Glutamatergic neuron (in vitro differentiated cells): Measurements from ENCODE around the gene CDKL2. TPM values are rescaled to one million over a fixed set of nuclear protein-coding genes. Genes with fewer than 3 reads are reported as not detected.

Experiments used
- DNase-seq: peaks from one replicate; pipeline ENCODE4 v3.0.0; 2022
- H3K27ac Mint-ChIP-seq: one replicate; pipeline ENCODE4 v1.8.0; 2020; ENCODE audit warnings: mild to moderate bottlenecking, mixed read lengths, inconsistent platforms; ENCODE audit not compliant: unreplicated experiment
- H3K27me3 Mint-ChIP-seq: one replicate; pipeline ENCODE4 v1.8.0; 2020; ENCODE audit warnings: mild to moderate bottlenecking, moderate library complexity, mixed read lengths, inconsistent platforms; ENCODE audit not compliant: unreplicated experiment
- H3K36me3 Mint-ChIP-seq: one replicate; pipeline ENCODE4 v1.8.0; 2020; ENCODE audit warnings: mild to moderate bottlenecking, mixed read lengths, inconsistent platforms; ENCODE audit not compliant: unreplicated experiment
- H3K4me1 Mint-ChIP-seq: one replicate; pipeline ENCODE4 v1.8.0; 2020; ENCODE audit warnings: mild to moderate bottlenecking, low read depth, mixed read lengths, inconsistent platforms; ENCODE audit not compliant: unreplicated experiment
- H3K4me3 Mint-ChIP-seq: one replicate; pipeline ENCODE4 v1.8.0; 2020; ENCODE audit warnings: mild to moderate bottlenecking, mixed read lengths, inconsistent platforms; ENCODE audit not compliant: unreplicated experiment
- H3K9me3 Mint-ChIP-seq: one replicate; pipeline ENCODE4 v1.8.0; 2020; ENCODE audit warnings: mild to moderate bottlenecking, moderate library complexity, mixed read lengths, inconsistent platforms; ENCODE audit not compliant: unreplicated experiment
- total RNA-seq: library from RNA; stranded (reverse); fragmentation: NEBNext Ultra II Directional; extraction: Animal tissue kit (Norgen Biotek cat#: 25700); gene quantifications from one replicate; pipeline ENCODE4 v1.2.1, GENCODE V29; 2021; ENCODE audit not compliant: unreplicated experiment
- TF ChIP-seq, protein P1 (sequence below): fragments of 200-600 bp; sonication (generic); IDR thresholded peaks from one replicate; pipeline ENCODE4 v1.5.0; 2021; ENCODE audit not compliant: partially characterized antibody, unreplicated experiment

The CDKL2 gene
- total RNA-seq, 1 donor from 2014 or later, result 1.6 TPM

DNA sequence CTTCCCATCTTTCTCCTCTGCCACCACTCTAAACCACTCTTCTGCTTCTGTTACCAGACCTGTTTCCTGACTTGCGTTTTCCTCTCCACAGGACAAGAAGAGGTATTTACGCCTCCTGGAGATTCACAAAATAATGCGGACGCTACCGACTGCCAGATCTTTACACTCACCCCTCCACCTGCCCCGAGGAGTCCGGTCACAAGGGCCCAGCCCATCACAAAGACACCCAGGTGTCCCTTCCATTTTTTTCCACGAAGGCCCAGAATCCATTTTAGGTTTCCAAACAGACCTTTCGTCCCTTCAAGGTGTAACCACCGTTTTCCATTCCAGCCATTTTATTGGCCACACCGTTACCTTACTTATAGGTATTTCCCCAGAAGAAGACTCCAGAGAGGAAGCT lies 66.3 kb downstream of the CDKL2 start:
- DNase-seq, result no peak
- TF ChIP-seq, protein P1, sequence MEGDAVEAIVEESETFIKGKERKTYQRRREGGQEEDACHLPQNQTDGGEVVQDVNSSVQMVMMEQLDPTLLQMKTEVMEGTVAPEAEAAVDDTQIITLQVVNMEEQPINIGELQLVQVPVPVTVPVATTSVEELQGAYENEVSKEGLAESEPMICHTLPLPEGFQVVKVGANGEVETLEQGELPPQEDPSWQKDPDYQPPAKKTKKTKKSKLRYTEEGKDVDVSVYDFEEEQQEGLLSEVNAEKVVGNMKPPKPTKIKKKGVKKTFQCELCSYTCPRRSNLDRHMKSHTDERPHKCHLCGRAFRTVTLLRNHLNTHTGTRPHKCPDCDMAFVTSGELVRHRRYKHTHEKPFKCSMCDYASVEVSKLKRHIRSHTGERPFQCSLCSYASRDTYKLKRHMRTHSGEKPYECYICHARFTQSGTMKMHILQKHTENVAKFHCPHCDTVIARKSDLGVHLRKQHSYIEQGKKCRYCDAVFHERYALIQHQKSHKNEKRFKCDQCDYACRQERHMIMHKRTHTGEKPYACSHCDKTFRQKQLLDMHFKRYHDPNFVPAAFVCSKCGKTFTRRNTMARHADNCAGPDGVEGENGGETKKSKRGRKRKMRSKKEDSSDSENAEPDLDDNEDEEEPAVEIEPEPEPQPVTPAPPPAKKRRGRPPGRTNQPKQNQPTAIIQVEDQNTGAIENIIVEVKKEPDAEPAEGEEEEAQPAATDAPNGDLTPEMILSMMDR, result no peak
- Mint-ChIP-seq H3K9me3 (no peaks in the 10 kb centered on the region), H3K36me3 (no peaks in the 10 kb centered on the region), H3K4me1 (no peaks in the 10 kb centered on the region), H3K4me3 (no peak overlapping the region), H3K27me3 (no peaks in the 10 kb centered on the region), H3K27ac (no peak overlapping the region)

DNA sequence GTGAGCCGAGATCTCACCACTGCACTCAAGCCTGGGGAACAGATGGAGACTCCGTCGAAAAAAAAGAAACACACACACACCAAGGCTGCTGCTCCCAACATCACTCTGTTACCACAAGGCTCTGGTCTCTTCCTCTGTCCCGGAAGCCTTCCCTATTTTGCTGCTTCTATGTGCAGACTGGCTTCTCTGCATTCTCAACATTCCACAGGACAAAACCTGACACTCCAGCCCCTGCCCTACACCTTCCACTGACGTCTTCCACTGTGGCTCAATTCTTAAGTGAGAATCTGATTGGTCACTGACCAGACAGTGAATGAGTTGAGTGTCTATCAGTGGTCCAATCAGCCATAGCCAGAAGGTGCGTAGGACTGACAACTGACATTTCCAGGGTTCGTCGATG lies 68.5 kb downstream of the CDKL2 start:
- Mint-ChIP-seq H3K36me3 (no peaks in the 10 kb centered on the region), H3K9me3 (no peaks in the 10 kb centered on the region), H3K27me3 (no peaks in the 10 kb centered on the region), H3K27ac (no peak overlapping the region), H3K4me3 (no peak overlapping the region), H3K4me1 (no peaks in the 10 kb centered on the region)
- no peak for DNase-seq
- TF ChIP-seq, protein P1, result no peak

DNA sequence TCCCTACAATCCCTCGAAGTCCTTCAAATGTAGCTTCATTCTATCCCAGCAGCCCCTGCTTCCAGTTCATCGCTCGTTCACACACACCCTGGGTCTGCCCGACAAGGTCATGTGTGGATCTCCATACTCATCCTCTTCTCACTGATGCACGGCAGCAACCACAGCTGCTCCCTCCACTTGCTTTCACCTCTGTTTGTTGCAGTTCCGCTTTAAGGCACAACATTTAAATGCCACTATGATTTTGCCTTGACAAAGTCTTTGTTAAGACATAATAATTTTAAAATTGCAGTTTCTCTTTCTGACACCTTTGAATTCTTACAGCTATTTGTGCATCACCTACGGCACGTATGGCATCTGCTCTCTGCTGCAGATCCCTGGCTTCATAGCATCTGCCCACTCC lies 72.6 kb downstream of the CDKL2 start:
- no peak overlapping the region for H3K27ac Mint-ChIP-seq
- H3K27me3 Mint-ChIP-seq, result no peaks in the 10 kb centered on the region
- no peak overlapping the region for H3K4me3 Mint-ChIP-seq
- H3K9me3 Mint-ChIP-seq, result no peaks in the 10 kb centered on the region
- H3K36me3 Mint-ChIP-seq, result no peaks in the 10 kb centered on the region
- H3K4me1 Mint-ChIP-seq, result no peaks in the 10 kb centered on the region
- TF ChIP-seq, protein P1, result no peak
- no peak for DNase-seq

DNA sequence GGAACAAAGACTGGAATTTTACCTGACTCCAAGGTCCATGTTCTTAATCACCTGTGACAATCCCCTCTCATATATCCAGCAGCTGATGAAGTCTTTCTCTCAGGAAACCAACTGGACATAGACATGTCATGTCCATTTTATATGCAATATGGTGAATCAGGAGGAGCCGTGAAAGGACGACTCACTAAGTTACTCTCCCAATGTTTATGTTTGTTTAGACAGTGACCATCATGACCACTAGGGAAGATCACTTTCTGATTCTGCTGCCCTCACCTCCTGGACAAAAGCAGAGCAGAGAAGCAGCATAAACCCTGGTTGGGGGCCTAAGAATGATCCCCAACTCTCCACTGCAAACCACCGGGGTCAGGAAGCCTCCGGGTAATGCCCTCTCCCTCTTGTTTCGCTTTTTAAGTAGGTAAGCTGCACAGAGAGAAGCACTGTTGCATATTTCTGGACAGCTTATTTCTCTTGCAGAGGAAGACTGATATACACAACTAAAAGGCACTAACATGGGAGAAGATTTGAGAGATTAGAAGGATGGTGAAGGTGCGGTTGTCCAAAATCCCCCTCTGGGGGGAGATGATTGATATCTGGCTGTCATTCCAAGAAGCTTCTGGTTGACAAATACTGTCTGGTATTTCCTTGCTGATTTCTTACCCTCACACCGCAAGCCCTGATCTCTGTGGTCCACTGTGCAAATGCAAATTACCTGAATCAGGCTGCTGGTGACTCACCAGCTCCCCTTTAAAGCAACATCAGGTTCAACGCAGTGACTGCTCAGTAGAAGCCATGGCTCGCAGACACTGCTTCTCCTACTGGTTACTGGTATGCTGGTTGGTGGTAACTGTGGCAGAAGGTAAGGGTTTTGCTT lies 74.8 kb downstream of the CDKL2 start, which contains the start of gene ODAPH:
Gene ODAPH, plus strand, starts transcription at position 773 of the 871 bp plus-strand sequence. Its CDS starts 17 bp downstream, at position 790.
- H3K4me3 Mint-ChIP-seq, result no peak within 1 kb of the TSS
- TF ChIP-seq, protein P1, result no peak
- no peaks in the 10 kb centered on the region for H3K9me3 Mint-ChIP-seq
- no peak for DNase-seq
- H3K27me3 Mint-ChIP-seq, result no peaks in the 10 kb centered on the region
- no peaks in the 10 kb centered on the region for H3K36me3 Mint-ChIP-seq
- no peak within 1 kb of the TSS for H3K27ac Mint-ChIP-seq
- no peaks in the 10 kb centered on the region for H3K4me1 Mint-ChIP-seq

DNA sequence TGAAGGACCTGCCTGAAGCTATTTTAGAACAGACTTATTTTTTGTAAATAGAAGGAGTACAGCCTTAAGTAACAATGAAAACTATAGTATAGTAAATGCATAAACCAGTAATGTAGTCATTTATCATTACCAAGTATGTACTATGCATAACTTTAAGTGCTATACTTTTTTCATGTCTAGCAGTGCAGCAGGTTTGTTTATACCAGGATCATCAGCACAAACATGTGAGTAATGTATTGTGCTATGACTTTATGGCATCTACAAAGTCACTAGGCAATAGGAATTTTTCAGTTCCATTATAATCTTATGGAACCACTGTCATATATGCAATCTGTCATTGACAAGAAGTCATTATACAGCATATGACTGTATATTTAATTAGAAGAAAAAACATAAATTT lies 77.9 kb downstream of the CDKL2 start:
- H3K27ac Mint-ChIP-seq, result no peak overlapping the region
- DNase-seq, result no peak
- no peaks in the 10 kb centered on the region for H3K36me3 Mint-ChIP-seq
- no peaks in the 10 kb centered on the region for H3K9me3 Mint-ChIP-seq
- no peak overlapping the region for H3K4me3 Mint-ChIP-seq
- H3K4me1 Mint-ChIP-seq, result no peaks in the 10 kb centered on the region
- H3K27me3 Mint-ChIP-seq, result no peaks in the 10 kb centered on the region
- TF ChIP-seq, protein P1, result no peak
